ENCODE data around the gene SIGLEC10. TPM values are rescaled to one million over a fixed set of nuclear protein-coding genes. Genes with fewer than 3 reads are reported as not detected.
A peak's percentile ranks its signal among the peaks of the same experiment; 100 is the strongest.
"Not testable (repeated sequence)": the region's sequence is repeated elsewhere in the genome, so short reads cannot be mapped to it uniquely, and the experiment has no call there.

The SIGLEC10 gene
- total RNA-seq, 1 donor from 2014 or later = not detected

- not testable (repeated sequence) for DNase-seq (ENCODE audit: extremely low read depth, low read depth, low spot score)
Observed at GRCh38 chr19:51397453-51397852, 20.0 kb downstream of the SIGLEC10 start.

GRCh38 chr19:51396175-51396574 lies 21.3 kb downstream of the SIGLEC10 start:
- DNase-seq (ENCODE audit: extremely low read depth, low read depth, low spot score) = no peak

- peak; percentile 94 for DNase-seq (ENCODE audit: extremely low read depth, low read depth, low spot score)
Observed at GRCh38 chr19:51394050-51394836, 23.2 kb downstream of the SIGLEC10 start.

- DNase-seq (ENCODE audit: extremely low read depth, low read depth, low spot score) = no peak
Observed at GRCh38 chr19:51392701-51393100, 24.7 kb downstream of the SIGLEC10 start.

GRCh38 chr19:51391073-51391611 lies 26.3 kb downstream of the SIGLEC10 start:
- DNase-seq (ENCODE audit: extremely low read depth, low read depth, low spot score) = no peak

GRCh38 chr19:51389143-51389542 lies 28.3 kb downstream of the SIGLEC10 start:
- no peak for DNase-seq (ENCODE audit: extremely low read depth, low read depth, low spot score)

GRCh38 chr19:51387924-51388389 lies 29.5 kb downstream of the SIGLEC10 start, which contains the start of gene LIM2:
TSS of gene LIM2 (minus strand) at chr19:51387974. CDS start at chr19:51387443, 531 bp downstream.
- no peak for DNase-seq (ENCODE audit: extremely low read depth, low read depth, low spot score)

GRCh38 chr19:51386882-51387520 lies 30.4 kb downstream of the SIGLEC10 start:
- DNase-seq (ENCODE audit: extremely low read depth, low read depth, low spot score) = no peak

- DNase-seq (ENCODE audit: extremely low read depth, low read depth, low spot score) = no peak
Observed at GRCh38 chr19:51382004-51382403, 35.4 kb downstream of the SIGLEC10 start.

GRCh38 chr19:51380379-51380778 lies 37.1 kb downstream of the SIGLEC10 start:
- no peak for DNase-seq (ENCODE audit: extremely low read depth, low read depth, low spot score)

GRCh38 chr19:51377422-51377821 lies 40.0 kb downstream of the SIGLEC10 start:
- DNase-seq (ENCODE audit: extremely low read depth, low read depth, low spot score) = no peak

- no peak for DNase-seq (ENCODE audit: extremely low read depth, low read depth, low spot score)
Observed at GRCh38 chr19:51375504-51376221, 41.8 kb downstream of the SIGLEC10 start.

GRCh38 chr19:51372649-51373504 lies 44.6 kb downstream of the SIGLEC10 start, which contains the start of gene NKG7:
TSS of gene NKG7 (minus strand) at chr19:51372654. CDS start at chr19:51372535, 119 bp downstream.
- DNase-seq (ENCODE audit: extremely low read depth, low read depth, low spot score) = no peak

- no peak for DNase-seq (ENCODE audit: extremely low read depth, low read depth, low spot score)
Observed at GRCh38 chr19:51372021-51372648, 45.3 kb downstream of the SIGLEC10 start.

- DNase-seq (ENCODE audit: extremely low read depth, low read depth, low spot score) = no peak
Observed at GRCh38 chr19:51371186-51371690, 46.2 kb downstream of the SIGLEC10 start.

GRCh38 chr19:51370230-51370629 lies 47.2 kb downstream of the SIGLEC10 start:
- no peak for DNase-seq (ENCODE audit: extremely low read depth, low read depth, low spot score)

- no peak for DNase-seq (ENCODE audit: extremely low read depth, low read depth, low spot score)
Observed at GRCh38 chr19:51368366-51369282, 48.8 kb downstream of the SIGLEC10 start, which contains the start of gene CLDND2. TSS of gene CLDND2 (minus strand) at chr19:51369003. CDS start at chr19:51368577, 426 bp downstream.
